Activated T-cell treated with anti-CD3 and anti-CD28 coated beads, Interleukin-2, amount 50 U/mL, for 24 hours (primary cell): ENCODE measurements around the gene MYBPC2.
A peak's percentile ranks its signal among the peaks of the same experiment; 100 is the strongest.

ENCODE experiments used
- DNase-seq: peaks from one replicate; pipeline ENCODE4 v3.0.0-alpha.2; 2020
- H3K27ac Mint-ChIP-seq: 2 replicates; pipeline ENCODE4 v1.8.0; 2020; ENCODE audit warnings: mild to moderate bottlenecking, mixed read lengths
- H3K27me3 Mint-ChIP-seq: 2 replicates; pipeline ENCODE4 v1.8.0; 2020; ENCODE audit warnings: mixed read lengths
- H3K36me3 Mint-ChIP-seq: 2 replicates; pipeline ENCODE4 v1.8.0; 2020; ENCODE audit warnings: low read depth, mixed read lengths
- H3K4me1 Mint-ChIP-seq: 2 replicates; pipeline ENCODE4 v1.8.0; 2020; ENCODE audit warnings: low read depth, mixed read lengths
- H3K4me3 Mint-ChIP-seq: 2 replicates; pipeline ENCODE4 v1.8.0; 2020; ENCODE audit warnings: mild to moderate bottlenecking, moderate library complexity, mixed read lengths
- H3K9me3 Mint-ChIP-seq: 2 replicates; pipeline ENCODE4 v1.8.0; 2020; ENCODE audit warnings: mixed read lengths

MYBPC2 gene

DNA sequence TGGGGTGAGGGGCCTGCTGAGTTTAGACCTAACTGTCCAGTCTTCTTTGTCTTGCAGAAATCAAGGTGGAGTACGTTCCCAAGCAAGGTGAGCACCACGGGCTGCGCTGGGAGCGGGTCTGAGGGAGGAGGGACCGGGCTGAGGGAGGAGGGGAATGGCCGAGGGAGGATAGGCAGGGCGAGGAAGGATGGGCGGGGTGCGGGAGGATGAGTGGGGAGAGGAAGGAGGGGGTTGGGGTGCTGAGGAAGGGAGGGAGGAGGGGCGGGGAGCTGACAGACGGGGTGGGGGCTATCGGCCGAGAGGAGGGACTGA lies 18.5 kb downstream of the MYBPC2 start:
- H3K36me3 Mint-ChIP-seq = no peaks in the 10 kb centered on the region
- no peak for DNase-seq
- no peaks in the 10 kb centered on the region for H3K4me1 Mint-ChIP-seq
- no peak overlapping the region for H3K4me3 Mint-ChIP-seq
- no peak overlapping the region for H3K27ac Mint-ChIP-seq
- H3K27me3 Mint-ChIP-seq = peaks cover 9% of the 10 kb centered on the region
- no peaks in the 10 kb centered on the region for H3K9me3 Mint-ChIP-seq

GRCh38 chr19:50453243-50453642 lies 20.6 kb downstream of the MYBPC2 start:
- no peak for DNase-seq
- H3K27ac Mint-ChIP-seq = no peak overlapping the region
- H3K4me1 Mint-ChIP-seq = no peaks in the 10 kb centered on the region
- no peak overlapping the region for H3K4me3 Mint-ChIP-seq
- H3K27me3 Mint-ChIP-seq = peaks cover 24% of the 10 kb centered on the region
- H3K36me3 Mint-ChIP-seq = no peaks in the 10 kb centered on the region
- no peaks in the 10 kb centered on the region for H3K9me3 Mint-ChIP-seq

- no peak for DNase-seq
- Mint-ChIP-seq H3K9me3 (no peaks in the 10 kb centered on the region), H3K27me3 (peaks cover 30% of the 10 kb centered on the region), H3K27ac (no peak overlapping the region), H3K4me3 (no peak overlapping the region), H3K36me3 (no peaks in the 10 kb centered on the region), H3K4me1 (peaks cover 8% of the 10 kb centered on the region)
Measured at GRCh38 chr19:50455992-50456391, 23.3 kb downstream of the MYBPC2 start.

- Mint-ChIP-seq H3K36me3 (no peaks in the 10 kb centered on the region), H3K4me1 (peaks cover 13% of the 10 kb centered on the region), H3K9me3 (no peaks in the 10 kb centered on the region), H3K27ac (no peak overlapping the region), H3K27me3 (peaks cover 37% of the 10 kb centered on the region), H3K4me3 (no peak overlapping the region)
- DNase-seq = no peak
Measured at GRCh38 chr19:50457300-50457699, 24.6 kb downstream of the MYBPC2 start.

DNA sequence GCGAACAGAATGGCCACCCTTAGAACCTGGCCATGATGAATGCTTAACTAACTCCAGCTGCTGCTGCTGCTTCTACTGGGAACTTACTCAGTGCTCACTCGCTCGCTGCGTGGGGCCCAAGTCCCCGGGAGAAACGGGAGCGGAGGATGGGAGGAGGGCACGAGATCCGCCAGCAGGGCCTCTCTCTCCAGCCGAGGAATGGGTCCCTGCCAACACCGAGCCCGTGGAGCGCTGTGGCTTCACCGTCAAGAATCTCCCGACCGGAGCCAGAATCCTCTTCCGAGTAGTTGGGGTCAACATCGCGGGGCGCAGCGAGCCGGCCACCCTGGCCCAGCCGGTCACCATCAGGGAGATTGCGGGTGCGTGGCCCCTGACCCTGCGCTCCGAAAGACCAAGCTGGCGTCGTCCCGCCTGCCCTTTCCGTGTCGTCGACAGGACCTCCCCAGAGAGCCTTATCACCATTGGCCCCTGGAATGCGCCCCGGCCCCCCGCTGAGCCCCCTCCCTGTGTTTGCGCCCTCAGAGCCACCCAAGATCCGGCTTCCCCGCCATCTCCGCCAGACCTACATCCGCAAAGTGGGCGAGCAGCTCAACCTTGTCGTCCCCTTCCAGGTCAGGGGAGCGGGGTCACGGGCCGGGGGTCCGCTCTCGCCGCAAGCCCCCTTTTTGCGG lies 25.8 kb downstream of the MYBPC2 start:
- Mint-ChIP-seq H3K27me3 (peaks cover 39% of the 10 kb centered on the region), H3K4me1 (peaks cover 13% of the 10 kb centered on the region), H3K4me3 (no peak overlapping the region), H3K27ac (no peak overlapping the region), H3K9me3 (no peaks in the 10 kb centered on the region), H3K36me3 (no peaks in the 10 kb centered on the region)
- no peak for DNase-seq

GRCh38 chr19:50459067-50459456 lies 26.4 kb downstream of the MYBPC2 start:
- Mint-ChIP-seq H3K27me3 (peaks cover 39% of the 10 kb centered on the region), H3K4me3 (no peak overlapping the region), H3K27ac (no peak overlapping the region), H3K4me1 (peaks cover 13% of the 10 kb centered on the region), H3K36me3 (no peaks in the 10 kb centered on the region), H3K9me3 (no peaks in the 10 kb centered on the region)
- DNase-seq = no peak

DNA sequence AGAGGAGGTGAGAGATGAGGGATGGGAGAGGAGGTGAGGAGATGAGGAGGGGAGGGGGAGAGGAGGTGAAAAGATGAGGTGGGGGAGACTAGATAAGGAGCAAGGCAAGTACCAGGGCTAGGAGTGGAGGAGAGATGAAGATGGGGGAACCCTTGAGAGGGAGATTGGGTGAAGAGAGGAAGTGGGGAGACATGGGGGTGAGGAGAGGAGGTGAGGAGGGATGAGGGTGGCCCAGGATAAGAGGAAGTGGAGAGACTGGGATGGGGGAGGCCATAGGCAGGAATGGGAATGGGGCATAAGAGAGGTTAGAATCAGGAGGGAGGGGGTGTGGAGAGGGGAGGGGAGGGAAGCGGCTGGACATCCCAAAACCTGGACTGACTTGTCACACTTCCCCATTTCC lies 26.9 kb downstream of the MYBPC2 start:
- no peaks in the 10 kb centered on the region for H3K9me3 Mint-ChIP-seq
- no peak for DNase-seq
- peaks cover 13% of the 10 kb centered on the region for H3K4me1 Mint-ChIP-seq
- no peaks in the 10 kb centered on the region for H3K36me3 Mint-ChIP-seq
- H3K27ac Mint-ChIP-seq = no peak overlapping the region
- peaks cover 42% of the 10 kb centered on the region for H3K27me3 Mint-ChIP-seq
- H3K4me3 Mint-ChIP-seq = peak overlapping the region; percentile 18

GRCh38 chr19:50460161-50460765 lies 27.6 kb downstream of the MYBPC2 start:
- Mint-ChIP-seq H3K4me3 (peak overlapping the region; percentile 18), H3K4me1 (peaks cover 13% of the 10 kb centered on the region), H3K9me3 (no peaks in the 10 kb centered on the region), H3K27ac (no peak overlapping the region), H3K36me3 (no peaks in the 10 kb centered on the region), H3K27me3 (peaks cover 42% of the 10 kb centered on the region)
- DNase-seq = peak; percentile 41

- peak; percentile 73 for DNase-seq
- H3K27me3 Mint-ChIP-seq = peaks cover 42% of the 10 kb centered on the region
- H3K36me3 Mint-ChIP-seq = no peaks in the 10 kb centered on the region
- H3K27ac Mint-ChIP-seq = no peak overlapping the region
- H3K4me1 Mint-ChIP-seq = peaks cover 13% of the 10 kb centered on the region
- H3K9me3 Mint-ChIP-seq = no peaks in the 10 kb centered on the region
- H3K4me3 Mint-ChIP-seq = no peak overlapping the region
Measured at GRCh38 chr19:50461066-50461875, 28.6 kb downstream of the MYBPC2 start.

GRCh38 chr19:50462970-50463369 lies 30.3 kb downstream of the MYBPC2 start:
- no peaks in the 10 kb centered on the region for H3K36me3 Mint-ChIP-seq
- peaks cover 32% of the 10 kb centered on the region for H3K27me3 Mint-ChIP-seq
- no peaks in the 10 kb centered on the region for H3K9me3 Mint-ChIP-seq
- no peak overlapping the region for H3K27ac Mint-ChIP-seq
- no peak for DNase-seq
- peaks cover 13% of the 10 kb centered on the region for H3K4me1 Mint-ChIP-seq
- no peak overlapping the region for H3K4me3 Mint-ChIP-seq

GRCh38 chr19:50464348-50464747 lies 31.7 kb downstream of the MYBPC2 start:
- Mint-ChIP-seq H3K27ac (no peak overlapping the region), H3K4me1 (peaks cover 13% of the 10 kb centered on the region), H3K27me3 (peaks cover 24% of the 10 kb centered on the region), H3K4me3 (no peak overlapping the region), H3K9me3 (no peaks in the 10 kb centered on the region), H3K36me3 (no peaks in the 10 kb centered on the region)
- no peak for DNase-seq

DNA sequence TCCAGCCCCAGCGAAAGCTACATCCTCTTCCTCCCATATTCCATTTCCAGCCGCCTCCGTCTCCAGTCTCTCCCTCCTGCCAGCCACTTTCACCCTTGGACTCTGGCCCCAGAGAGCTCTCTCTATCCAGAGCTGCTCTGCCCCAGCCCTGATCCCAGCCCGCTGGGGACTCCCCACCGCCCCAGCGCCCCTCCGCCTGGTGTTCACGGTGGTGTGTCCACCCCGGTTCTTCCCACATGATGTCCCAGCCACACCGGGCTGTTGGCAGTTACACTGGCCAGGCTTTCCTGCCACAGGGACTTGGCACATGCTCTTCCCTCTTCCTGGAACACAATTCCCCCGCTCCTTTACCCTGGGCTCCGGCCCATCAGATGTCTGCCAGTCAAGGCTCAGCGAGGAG lies 32.3 kb downstream of the MYBPC2 start:
- Mint-ChIP-seq H3K36me3 (no peaks in the 10 kb centered on the region), H3K27ac (no peak overlapping the region), H3K4me1 (peaks cover 10% of the 10 kb centered on the region), H3K4me3 (no peak overlapping the region), H3K9me3 (no peaks in the 10 kb centered on the region), H3K27me3 (peaks cover 21% of the 10 kb centered on the region)
- DNase-seq = no peak

DNA sequence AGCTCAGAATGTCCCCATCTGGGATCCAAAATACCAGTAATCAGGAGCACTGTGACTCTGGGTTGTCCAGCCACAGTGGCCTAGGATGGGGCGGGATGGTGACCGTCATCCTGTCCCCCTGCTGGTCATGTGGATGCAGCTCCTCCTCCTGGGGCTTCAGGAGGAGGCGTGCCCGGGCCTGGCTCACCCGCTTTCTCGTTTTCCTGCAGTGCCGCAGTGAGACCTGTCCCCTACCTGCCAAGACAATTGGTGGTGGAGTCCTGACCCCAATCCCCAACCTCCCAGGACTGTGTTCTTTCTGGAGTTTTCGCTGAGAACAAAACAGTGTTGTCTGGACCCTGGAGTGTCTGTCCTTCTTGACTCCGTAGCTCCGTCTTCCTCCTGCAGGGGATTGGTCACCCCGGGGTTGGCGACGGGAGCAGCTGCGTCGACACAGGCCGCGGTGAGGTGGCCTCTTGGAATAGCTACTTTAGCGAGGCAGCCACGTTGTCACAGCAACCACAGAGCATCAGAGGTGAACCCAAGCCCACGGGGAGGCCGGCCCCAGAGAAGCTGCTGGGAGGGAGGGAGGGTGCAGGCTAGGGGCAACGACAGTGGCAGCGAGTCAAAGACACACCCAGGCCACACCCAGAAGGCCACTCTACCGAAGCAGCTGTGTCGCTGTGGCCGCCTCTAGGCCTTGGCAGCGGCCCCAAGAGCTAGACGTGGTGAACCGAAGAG lies 33.5 kb downstream of the MYBPC2 start:
- DNase-seq = no peak
- H3K4me1 Mint-ChIP-seq = peaks cover 3% of the 10 kb centered on the region
- peaks cover 15% of the 10 kb centered on the region for H3K27me3 Mint-ChIP-seq
- no peak overlapping the region for H3K27ac Mint-ChIP-seq
- no peak overlapping the region for H3K4me3 Mint-ChIP-seq
- no peaks in the 10 kb centered on the region for H3K9me3 Mint-ChIP-seq
- H3K36me3 Mint-ChIP-seq = no peaks in the 10 kb centered on the region

GRCh38 chr19:50466706-50467039 lies 34.0 kb downstream of the MYBPC2 start:
- no peak overlapping the region for H3K27ac Mint-ChIP-seq
- no peaks in the 10 kb centered on the region for H3K9me3 Mint-ChIP-seq
- DNase-seq = no peak
- H3K27me3 Mint-ChIP-seq = peaks cover 10% of the 10 kb centered on the region
- no peaks in the 10 kb centered on the region for H3K4me1 Mint-ChIP-seq
- H3K4me3 Mint-ChIP-seq = no peak overlapping the region
- no peaks in the 10 kb centered on the region for H3K36me3 Mint-ChIP-seq

- no peaks in the 10 kb centered on the region for H3K36me3 Mint-ChIP-seq
- H3K4me3 Mint-ChIP-seq = no peak overlapping the region
- no peak overlapping the region for H3K27ac Mint-ChIP-seq
- H3K27me3 Mint-ChIP-seq = peaks cover 8% of the 10 kb centered on the region
- H3K9me3 Mint-ChIP-seq = no peaks in the 10 kb centered on the region
- no peaks in the 10 kb centered on the region for H3K4me1 Mint-ChIP-seq
- no peak for DNase-seq
Measured at GRCh38 chr19:50467566-50467965, 34.9 kb downstream of the MYBPC2 start.
